Non-pigmented ciliary epithelial cell (primary cell): ENCODE results near the gene PREX1.

ENCODE experiments used
- DNase-seq: peaks from one replicate; pipeline ENCODE4 v3.0.0-alpha.2; 2010; ENCODE audit warnings: low read depth

Gene PREX1

DNA sequence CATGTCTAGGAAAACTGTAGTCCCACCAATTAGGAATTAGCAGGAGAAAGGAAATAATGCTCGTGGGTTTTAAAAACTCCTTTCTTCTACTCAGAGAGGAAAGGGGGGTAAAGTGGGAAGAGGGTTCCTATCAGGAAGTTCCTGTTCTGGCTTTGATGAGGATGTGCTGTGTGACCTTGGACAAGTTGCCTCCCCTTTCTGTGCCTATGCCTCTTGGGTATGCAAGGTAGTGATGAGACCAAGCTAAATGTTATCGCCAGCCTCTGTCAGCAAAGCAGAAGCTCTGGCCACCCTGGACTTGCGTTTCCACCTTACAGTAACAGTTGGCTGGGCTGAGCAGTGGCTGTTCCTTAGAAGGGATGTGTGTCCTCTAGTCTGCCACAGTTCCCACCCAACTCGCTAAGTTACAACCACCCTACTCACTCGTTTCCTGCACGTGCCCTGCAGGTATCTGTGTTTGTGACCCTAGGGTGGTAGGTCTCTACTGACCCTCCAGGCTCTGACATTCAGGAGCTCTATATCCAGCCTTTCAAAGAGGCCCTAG is 110.0 kb downstream of the PREX1 start:
- DNase-seq: no peak

DNA sequence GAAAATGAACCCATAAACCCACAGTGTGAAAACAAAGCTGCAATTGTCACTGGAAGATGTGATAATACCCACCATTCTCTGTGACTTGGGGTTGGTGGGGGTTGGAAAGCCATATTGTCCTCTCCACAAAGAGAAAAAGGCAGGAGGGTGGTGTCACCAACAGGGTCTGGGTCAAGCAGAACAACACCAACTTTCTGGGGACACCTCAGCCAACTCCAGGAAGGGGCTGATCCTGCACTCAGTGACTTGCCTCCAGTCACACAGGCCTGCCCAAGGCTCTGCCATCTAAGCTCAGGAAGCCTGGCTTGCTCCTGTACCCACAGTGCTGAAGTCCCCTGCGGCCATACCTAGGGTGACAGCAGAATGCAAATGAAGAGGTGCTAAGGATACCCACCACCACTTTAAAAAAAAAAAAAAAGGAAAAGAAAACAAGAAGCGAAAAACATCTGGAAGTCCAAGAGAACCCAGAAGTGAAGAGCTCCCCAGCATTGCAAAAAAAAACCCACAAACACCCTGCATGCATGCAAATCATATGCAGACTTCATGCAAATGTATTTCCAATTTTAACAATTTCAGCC is 110.6 kb downstream of the PREX1 start:
- DNase-seq: no peak

DNA sequence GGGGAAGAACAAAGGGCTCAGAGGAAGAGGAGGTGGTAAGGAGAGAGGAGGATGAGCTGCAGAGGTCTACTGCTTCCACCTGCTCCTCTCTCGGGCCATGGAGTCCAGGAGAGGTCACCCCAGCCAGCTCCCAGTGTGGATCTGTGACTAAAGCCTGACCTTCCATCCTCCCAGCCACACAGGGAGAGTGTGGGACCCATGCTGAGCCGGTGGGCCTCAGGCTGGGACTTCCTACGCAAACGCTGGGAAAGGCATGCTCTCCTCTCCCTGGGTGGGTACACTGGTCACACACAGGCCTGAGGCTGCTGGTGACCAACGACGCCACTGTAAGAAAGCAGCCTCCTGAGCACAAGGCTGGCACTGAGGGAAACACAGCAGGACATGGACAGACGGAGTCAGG is 111.3 kb downstream of the PREX1 start:
- no peak for DNase-seq

DNA sequence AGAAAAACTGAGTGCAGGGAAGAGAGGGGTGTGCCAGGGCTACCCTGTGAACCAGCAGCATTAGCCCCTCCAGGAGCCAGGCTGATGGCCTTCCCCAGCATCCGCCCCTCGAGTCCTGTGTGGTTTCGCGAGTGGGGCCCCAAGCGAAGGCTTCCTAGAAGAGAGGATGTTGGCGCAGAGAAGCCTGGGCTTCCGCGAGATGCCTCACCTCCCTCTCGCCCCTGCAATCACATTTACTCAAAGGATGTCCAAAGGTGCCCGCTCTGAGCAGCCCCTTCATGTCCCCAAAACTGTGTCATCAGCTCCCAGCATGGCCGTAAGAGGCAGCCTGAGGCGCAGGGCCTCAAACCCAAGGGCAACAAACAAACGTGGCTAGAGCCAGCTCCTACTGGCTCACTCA is 111.7 kb downstream of the PREX1 start:
- no peak for DNase-seq

- DNase-seq: no peak
Measured at GRCh38 chr20:48714764-48715163, 113.0 kb downstream of the PREX1 start.

GRCh38 chr20:48711696-48712464 is 115.9 kb downstream of the PREX1 start:
- no peak for DNase-seq

DNA sequence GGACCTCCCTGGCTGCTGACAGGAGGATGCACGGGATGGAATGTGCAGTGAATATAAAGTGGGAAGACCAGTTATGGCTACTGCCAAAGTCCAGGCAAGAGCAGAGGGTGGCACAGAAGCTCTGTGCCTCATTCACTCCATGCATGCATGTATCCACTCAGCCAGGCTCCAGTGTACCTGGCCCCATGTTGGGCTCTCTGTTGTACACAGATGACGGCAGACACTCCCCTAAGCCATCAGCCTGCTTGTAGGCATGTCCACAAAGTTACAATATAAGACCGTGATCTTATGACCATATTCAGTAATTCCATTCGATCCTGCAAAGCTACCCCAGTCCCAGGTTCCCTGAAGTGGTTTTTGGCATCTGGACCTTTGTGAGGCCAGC is 116.8 kb downstream of the PREX1 start:
- DNase-seq: no peak

GRCh38 chr20:48710341-48711043 is 117.3 kb downstream of the PREX1 start:
- no peak for DNase-seq

DNA sequence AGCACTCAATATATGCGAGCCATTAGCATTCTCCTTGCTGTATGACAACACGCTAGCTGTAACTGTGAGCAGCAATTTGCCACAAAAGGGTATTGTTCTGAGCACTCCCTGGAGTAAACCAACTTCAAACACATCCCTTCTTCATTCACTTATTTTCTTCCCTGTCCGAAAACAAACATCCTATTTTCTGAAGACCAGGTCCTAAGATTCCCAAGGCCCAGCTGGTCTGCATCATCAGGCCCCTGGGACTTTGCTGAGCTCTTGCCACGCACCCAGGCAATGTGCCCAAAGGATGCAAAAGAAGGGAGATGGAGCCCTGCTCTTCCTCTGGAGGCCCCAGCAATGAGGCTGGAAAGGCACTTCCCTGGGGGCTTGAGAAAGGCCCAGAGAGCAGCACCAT is 118.1 kb downstream of the PREX1 start:
- no peak for DNase-seq

DNA sequence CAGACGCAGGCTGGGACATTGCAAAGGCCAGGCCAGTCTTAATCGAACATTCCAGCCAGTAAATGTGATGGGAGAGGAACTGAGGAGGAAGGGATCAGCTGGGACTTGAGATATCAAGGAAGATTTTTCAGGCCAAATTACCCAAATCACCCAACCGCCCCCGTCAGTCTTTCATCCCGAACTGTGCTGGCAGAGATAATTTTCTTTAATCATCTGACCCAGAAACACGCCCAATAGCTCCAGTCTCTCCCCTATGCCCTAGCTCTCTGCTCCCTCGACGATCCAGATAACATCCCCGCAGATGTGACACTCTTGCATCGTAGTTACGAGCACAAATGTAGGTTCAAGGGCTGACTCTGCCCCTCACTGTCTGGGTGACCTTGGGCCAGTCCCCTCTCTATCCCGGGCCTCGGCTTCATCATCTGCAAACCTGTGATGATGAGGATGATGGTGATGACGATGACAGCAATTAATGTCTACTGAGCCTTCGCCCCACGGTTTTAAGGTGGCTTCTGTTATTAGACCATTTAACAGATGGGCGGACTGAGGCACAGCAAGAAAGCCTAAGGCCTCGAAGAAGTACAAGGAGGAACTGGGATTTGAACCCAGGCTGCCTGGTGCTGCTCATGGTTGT is 118.6 kb downstream of the PREX1 start:
- no peak for DNase-seq

DNA sequence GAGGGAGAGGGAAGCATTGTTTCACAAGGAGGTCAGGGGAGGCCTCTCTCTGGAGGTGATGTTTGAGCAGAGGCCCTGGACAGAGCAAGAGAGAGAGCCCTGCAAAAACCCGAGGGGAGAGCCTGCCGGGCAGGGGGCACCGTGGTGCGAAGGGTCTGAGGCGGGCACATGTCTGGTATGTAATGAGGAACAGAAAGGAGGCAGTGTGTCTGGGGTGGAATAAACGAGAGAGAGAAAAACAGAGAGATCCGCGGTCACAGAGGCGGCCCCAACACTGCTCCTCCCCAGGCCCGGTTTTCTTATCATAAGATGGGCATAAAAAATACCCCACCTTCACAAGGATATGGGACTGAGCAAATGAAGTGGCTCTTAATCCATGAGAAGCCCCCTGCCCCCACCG is 119.2 kb downstream of the PREX1 start:
- no peak for DNase-seq

DNA sequence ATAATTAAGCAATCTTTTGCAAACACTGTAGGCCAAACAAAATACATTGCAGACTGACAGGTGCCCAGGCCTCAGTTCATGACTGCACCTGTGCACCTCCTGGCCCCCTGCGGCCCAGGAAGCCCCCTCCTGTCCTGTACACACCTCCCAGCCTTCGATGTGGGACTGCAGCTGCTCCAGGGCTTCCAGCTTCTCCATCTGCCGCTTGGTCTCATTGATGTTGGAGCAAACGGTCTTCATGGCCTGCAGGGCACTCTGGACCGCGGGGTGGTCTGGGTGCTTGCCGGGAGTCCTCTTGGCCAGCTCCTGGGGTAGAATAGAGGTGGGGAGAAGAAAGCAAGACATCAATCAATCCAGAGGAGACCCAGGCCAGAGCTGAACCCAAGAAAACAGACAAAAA is 119.7 kb downstream of the PREX1 start:
- no peak for DNase-seq

DNA sequence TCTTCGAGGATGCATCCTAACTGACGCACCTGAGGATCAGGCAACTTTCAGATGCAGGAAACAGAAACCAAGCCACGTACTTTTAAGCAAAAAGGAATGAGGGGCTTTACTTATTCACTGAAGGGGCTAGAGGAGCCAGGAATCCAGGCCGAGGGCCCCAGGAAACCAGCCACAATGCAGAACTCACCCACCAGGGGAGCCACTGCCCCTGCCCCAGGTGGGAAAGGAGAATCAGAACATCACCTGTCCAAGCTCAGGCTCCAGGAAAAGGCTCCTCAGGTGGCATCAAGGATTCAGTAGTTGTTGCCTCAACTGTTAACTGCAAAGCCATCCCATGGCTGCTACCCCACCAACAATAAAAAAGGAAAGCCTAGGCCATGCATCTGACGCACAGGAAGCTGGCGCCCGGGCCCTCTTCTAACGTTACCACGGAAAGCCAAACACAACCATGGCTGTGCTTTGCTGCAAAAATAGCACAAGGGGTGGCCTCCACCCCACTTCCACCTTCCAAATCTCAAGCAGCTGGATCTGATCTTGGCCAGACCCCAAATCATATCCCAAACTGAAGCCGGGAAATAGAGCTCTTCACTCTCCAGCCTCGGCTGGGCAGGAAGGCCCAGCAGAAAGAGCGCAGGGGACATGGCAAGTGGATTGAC is 121.0 kb downstream of the PREX1 start:
- DNase-seq: no peak

DNA sequence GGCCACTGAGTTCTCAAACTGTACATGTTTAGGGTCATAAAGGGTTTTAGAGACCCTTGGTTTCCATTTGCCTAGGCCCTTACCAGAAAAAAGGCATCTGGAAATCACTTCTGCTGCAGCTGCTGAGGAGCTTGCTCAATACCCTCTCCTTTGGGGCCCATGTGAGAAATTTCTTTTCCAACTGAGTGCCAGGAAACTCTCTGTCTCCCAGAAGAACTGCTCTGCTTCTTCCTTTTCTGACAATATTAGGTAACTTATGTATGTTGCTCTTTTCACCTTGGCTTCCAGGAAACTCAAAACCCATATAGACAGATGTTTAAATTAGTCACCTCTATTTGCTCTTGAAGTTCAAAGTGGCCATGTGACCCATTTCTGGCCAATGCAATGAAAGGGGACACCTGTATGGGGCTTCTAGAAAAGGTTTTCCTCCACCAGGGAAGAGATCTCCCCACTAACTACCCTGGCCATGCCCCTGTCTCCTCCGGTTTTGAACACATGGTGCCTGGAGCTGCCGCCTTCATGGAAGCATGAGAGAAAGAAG is 121.6 kb downstream of the PREX1 start:
- no peak for DNase-seq

- DNase-seq: no peak
Measured at GRCh38 chr20:48705240-48706115, 122.3 kb downstream of the PREX1 start.

DNA sequence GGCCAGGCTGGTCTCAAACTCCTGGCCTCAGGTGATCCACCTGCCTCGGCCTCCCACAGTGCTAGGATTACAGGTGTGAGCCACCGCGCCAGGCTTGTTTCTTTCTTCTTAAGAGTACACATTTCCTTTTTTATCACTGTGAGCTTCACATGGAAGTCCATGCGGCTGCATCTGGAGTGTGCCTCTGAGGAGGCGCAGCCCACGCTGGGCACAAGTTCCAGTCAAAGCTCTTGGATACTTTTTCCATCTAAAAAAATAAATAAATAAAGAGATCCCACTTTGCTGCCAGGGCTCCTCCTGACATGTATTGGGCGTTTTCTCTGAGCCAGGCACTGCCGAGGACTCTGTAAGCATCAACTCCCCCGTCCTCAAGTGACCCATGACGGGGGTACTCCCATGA is 123.0 kb downstream of the PREX1 start:
- no peak for DNase-seq

GRCh38 chr20:48703511-48704219 is 124.1 kb downstream of the PREX1 start:
- DNase-seq: no peak

GRCh38 chr20:48703107-48703506 is 124.7 kb downstream of the PREX1 start:
- DNase-seq: no peak

GRCh38 chr20:48702455-48702913 is 125.3 kb downstream of the PREX1 start:
- DNase-seq: no peak

GRCh38 chr20:48701702-48702101 is 126.1 kb downstream of the PREX1 start:
- DNase-seq: no peak
